Neural crest cell (in vitro differentiated cells): ENCODE data around the gene ITIH3. TPM values are rescaled to one million over a fixed set of nuclear protein-coding genes. Genes with fewer than 3 reads are reported as not detected.

Experiments used
- DNase-seq: peaks from one replicate; pipeline ENCODE4 v3.0.0; 2021; ENCODE audit warnings: low read depth, mixed read lengths, low spot score
- H3K27ac Mint-ChIP-seq: one replicate; pipeline ENCODE4 v1.8.0; 2021; ENCODE audit warnings: mild to moderate bottlenecking, mixed read lengths; ENCODE audit not compliant: unreplicated experiment
- H3K27me3 Mint-ChIP-seq: 2 replicates; pipeline ENCODE4 v1.8.0; 2021; ENCODE audit warnings: low read depth, mild to moderate bottlenecking, mixed read lengths
- H3K36me3 Mint-ChIP-seq: 2 replicates; pipeline ENCODE4 v1.8.0; 2021; ENCODE audit warnings: low read depth, mild to moderate bottlenecking, mixed read lengths
- H3K4me1 Mint-ChIP-seq: 2 replicates; pipeline ENCODE4 v1.8.0; 2021; ENCODE audit warnings: mixed read lengths
- H3K4me3 Mint-ChIP-seq: one replicate; pipeline ENCODE4 v1.8.0; 2021; ENCODE audit warnings: mild to moderate bottlenecking, mixed read lengths
- H3K9me3 Mint-ChIP-seq: 2 replicates; pipeline ENCODE4 v1.8.0; 2021; ENCODE audit warnings: mixed read lengths
- total RNA-seq: library from RNA; stranded (reverse); gene quantifications from 2 replicates; pipeline ENCODE4 v1.2.1, GENCODE V29; 2021
- TF ChIP-seq, protein P1 (sequence below): fragments of 200-600 bp; sonication (generic); conservative IDR thresholded peaks from 2 replicates; pipeline ENCODE4 v1.5.0; 2021; ENCODE audit warnings: antibody characterized with exemption, mild to moderate bottlenecking

ITIH3 gene
- total RNA-seq, 1 donor from 2014 or later, result not detected

- no peak overlapping the region for H3K4me3 Mint-ChIP-seq
- H3K4me1 Mint-ChIP-seq, result no peaks in the 10 kb centered on the region
- H3K27me3 Mint-ChIP-seq, result peaks cover 17% of the 10 kb centered on the region
- H3K36me3 Mint-ChIP-seq, result no peaks in the 10 kb centered on the region
- no peak for DNase-seq
- TF ChIP-seq, protein P1, sequence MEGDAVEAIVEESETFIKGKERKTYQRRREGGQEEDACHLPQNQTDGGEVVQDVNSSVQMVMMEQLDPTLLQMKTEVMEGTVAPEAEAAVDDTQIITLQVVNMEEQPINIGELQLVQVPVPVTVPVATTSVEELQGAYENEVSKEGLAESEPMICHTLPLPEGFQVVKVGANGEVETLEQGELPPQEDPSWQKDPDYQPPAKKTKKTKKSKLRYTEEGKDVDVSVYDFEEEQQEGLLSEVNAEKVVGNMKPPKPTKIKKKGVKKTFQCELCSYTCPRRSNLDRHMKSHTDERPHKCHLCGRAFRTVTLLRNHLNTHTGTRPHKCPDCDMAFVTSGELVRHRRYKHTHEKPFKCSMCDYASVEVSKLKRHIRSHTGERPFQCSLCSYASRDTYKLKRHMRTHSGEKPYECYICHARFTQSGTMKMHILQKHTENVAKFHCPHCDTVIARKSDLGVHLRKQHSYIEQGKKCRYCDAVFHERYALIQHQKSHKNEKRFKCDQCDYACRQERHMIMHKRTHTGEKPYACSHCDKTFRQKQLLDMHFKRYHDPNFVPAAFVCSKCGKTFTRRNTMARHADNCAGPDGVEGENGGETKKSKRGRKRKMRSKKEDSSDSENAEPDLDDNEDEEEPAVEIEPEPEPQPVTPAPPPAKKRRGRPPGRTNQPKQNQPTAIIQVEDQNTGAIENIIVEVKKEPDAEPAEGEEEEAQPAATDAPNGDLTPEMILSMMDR, result no peak
- no peak overlapping the region for H3K27ac Mint-ChIP-seq
- no peaks in the 10 kb centered on the region for H3K9me3 Mint-ChIP-seq
These were observed 16.4 kb upstream of the ITIH3 start for GRCh38 chr3:52777959-52778805.

- TF ChIP-seq, protein P1, result no peak
- H3K36me3 Mint-ChIP-seq, result no peaks in the 10 kb centered on the region
- H3K27ac Mint-ChIP-seq, result no peak overlapping the region
- DNase-seq, result no peak
- H3K27me3 Mint-ChIP-seq, result peaks cover 17% of the 10 kb centered on the region
- H3K4me3 Mint-ChIP-seq, result no peak overlapping the region
- H3K9me3 Mint-ChIP-seq, result no peaks in the 10 kb centered on the region
- no peaks in the 10 kb centered on the region for H3K4me1 Mint-ChIP-seq
These were observed 15.4 kb upstream of the ITIH3 start for GRCh38 chr3:52779011-52779836.

- no peak for DNase-seq
- Mint-ChIP-seq H3K9me3 (no peaks in the 10 kb centered on the region), H3K36me3 (no peaks in the 10 kb centered on the region), H3K27me3 (peaks cover 17% of the 10 kb centered on the region), H3K4me3 (no peak overlapping the region), H3K27ac (no peak overlapping the region), H3K4me1 (no peaks in the 10 kb centered on the region)
- TF ChIP-seq, protein P1, result no peak
These were observed 14.6 kb upstream of the ITIH3 start for GRCh38 chr3:52779837-52780585.

- TF ChIP-seq, protein P1, result no peak
- Mint-ChIP-seq H3K27me3 (peaks cover 17% of the 10 kb centered on the region), H3K36me3 (no peaks in the 10 kb centered on the region), H3K4me3 (no peak overlapping the region), H3K9me3 (no peaks in the 10 kb centered on the region), H3K27ac (no peak overlapping the region), H3K4me1 (no peaks in the 10 kb centered on the region)
- no peak for DNase-seq
These were observed 12.9 kb upstream of the ITIH3 start for GRCh38 chr3:52781741-52782140.
